GM18517 (cell line): Measurements from ENCODE around the gene PCDHGC3.

ENCODE experiments used
- ATAC-seq: cut with Tn5 transposase; IDR thresholded peaks from one replicate; pipeline ENCODE4 v1.9.1; 2021; ENCODE audit warnings: mild to moderate bottlenecking, moderate library complexity; ENCODE audit not compliant: unreplicated experiment

The PCDHGC3 gene

GRCh38 chr5:141484641-141485311, 9.0 kb downstream of the PCDHGC3 start, which contains the start of gene PCDHGC4:
Gene PCDHGC4, plus strand, starts transcription at chr5:141485030. Its CDS starts 144 bp downstream, at chr5:141485174.
- ATAC-seq, result no peak

- ATAC-seq, result no peak
Observed at GRCh38 chr5:141485321-141486055, 9.7 kb downstream of the PCDHGC3 start.

- no peak for ATAC-seq
Observed at GRCh38 chr5:141486091-141486490, 10.3 kb downstream of the PCDHGC3 start.

DNA sequence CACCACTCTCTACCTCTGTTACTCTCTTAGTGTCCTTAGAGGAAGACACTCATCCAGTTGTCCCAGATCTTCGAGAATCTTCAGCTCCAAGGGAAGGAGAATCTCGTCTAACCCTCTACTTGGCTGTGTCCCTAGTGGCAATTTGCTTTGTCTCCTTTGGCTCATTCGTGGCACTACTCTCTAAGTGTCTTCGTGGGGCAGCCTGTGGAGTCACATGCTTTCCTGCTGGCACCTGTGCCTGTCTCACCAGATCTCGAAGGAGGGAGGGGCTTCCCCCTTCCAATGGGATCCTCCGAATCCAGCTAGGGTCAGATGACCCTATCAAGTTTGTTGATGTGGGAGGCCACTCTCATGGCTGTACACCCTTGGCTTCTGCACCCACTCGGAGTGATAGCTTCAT, 11.4 kb downstream of the PCDHGC3 start:
- no peak for ATAC-seq

DNA sequence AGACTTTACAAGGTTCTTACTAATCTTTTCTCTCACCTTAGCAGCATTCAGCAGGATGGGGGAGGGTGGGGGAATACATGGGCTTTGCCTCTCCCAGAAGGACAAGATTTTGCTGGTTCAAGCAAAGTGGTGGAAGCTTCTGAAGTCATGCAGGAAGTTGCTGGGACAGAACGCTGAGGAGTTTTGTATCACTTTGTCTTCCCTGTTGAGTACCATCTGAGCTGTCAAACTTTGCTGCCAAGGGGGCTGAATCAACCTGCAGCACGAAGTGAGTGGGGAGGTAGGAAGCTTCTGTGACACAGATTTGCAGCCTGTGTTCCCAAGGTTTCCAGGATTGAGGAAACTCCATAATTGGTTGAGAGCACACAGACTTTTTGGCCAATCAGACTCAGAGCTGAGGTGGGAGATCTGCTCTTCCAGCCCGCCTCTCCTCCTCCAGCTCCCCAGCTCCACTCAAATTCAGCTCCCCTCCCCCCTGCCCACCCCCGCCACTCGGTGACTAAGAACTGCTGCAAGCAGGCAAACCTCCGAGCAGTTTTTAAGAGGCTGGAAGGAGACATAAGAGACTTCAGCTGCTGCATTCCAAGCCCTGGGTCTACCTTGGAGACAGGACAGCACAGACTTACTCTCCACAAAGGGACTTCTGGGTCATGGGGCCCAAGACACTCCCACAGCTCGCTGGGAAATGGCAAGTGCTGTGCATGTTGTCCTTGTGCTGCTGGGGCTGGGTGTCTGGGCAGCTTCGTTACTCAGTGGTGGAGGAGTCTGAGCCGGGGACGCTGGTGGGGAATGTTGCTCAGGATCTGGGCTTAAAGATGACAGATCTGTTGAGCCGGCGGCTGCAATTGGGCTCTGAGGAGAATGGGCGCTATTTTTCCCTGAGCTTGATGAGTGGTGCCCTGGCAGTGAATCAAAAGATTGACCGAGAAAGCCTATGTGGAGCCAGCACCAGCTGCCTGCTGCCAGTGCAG, 13.1 kb downstream of the PCDHGC3 start, which contains the start of gene PCDHGC5:
Gene PCDHGC5 (plus strand): TSS at position 491 of the 971 bp plus-strand sequence. CDS start 160 bp downstream, at position 651.
- no peak for ATAC-seq

- no peak for ATAC-seq
Observed at GRCh38 chr5:141489841-141490240, 14.1 kb downstream of the PCDHGC3 start.

GRCh38 chr5:141490271-141490670, 14.5 kb downstream of the PCDHGC3 start:
- no peak for ATAC-seq

- no peak for ATAC-seq
Observed at GRCh38 chr5:141490771-141491170, 15.0 kb downstream of the PCDHGC3 start.

- ATAC-seq, result no peak
Observed at GRCh38 chr5:141491323-141492167, 15.8 kb downstream of the PCDHGC3 start.

DNA sequence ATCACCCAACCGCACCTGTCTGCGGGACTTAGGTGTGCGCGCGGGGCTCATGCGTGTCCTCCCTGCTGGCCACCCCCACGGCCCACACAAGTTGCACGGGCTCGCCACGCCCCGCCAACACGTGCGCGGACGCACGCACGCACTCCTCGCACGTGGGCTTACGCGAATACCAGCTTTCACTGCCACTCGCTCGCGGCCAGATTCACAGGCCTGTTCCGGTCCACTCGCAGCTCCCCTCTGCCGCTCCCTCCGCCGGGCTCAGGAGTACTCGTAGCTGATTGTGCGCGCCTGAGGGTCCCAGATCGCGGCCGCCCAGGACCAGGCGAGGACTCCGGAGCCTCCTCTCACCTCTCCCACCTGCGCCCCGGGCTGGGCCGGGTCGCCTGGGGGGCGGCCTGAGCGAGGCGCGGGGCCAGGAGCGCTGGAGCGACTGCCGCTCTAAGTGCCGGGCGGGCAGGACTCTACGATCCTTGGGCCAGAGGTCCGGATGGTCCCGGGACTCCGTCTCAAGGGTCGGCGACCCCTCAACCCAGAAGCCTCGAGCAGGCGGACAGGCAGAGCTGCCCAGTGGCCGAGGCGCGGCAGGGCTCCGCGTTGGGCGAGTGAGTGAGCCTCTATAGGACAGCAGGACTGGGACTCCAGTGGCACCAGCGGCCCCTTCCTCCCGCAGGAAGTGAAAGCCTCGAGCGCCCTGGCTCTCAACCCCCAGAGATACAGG, 16.6 kb downstream of the PCDHGC3 start:
- no peak for ATAC-seq

GRCh38 chr5:141493500-141494422, 18.0 kb downstream of the PCDHGC3 start:
- no peak for ATAC-seq

DNA sequence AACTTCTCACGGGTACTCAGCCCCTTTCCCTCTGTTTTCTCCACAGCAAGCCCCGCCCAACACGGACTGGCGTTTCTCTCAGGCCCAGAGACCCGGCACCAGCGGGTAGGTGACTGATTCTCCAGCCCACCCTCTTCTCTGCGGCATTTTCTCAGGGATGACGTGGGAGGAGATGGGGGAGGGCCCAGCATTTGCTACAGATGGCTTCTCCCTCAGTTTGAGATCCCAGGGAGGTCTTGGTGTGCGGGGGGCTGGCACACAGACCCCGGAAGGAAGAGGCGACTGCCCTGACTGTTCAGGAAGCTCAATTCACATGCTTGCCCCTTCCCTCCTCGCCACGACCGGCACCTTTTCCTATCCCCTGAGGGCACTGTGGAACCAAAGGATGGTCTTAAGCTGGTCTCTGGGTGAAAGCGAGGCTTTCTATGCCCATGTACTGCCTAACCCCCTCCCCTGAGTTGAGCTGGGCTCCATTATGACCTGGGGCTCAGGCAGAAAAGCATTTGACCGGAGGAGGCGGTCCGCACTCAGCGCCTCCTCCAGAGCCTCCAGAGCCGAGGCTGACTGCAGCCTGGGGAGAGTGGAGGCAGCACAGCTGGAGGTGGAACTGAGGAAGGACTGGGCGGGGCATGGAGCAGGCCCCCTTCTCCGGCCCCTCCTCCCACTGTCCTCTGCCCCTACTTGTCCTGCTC, 19.1 kb downstream of the PCDHGC3 start:
- no peak for ATAC-seq

GRCh38 chr5:141495453-141495811, 19.7 kb downstream of the PCDHGC3 start:
- ATAC-seq, result no peak

GRCh38 chr5:141496038-141496437, 20.3 kb downstream of the PCDHGC3 start:
- no peak for ATAC-seq

DNA sequence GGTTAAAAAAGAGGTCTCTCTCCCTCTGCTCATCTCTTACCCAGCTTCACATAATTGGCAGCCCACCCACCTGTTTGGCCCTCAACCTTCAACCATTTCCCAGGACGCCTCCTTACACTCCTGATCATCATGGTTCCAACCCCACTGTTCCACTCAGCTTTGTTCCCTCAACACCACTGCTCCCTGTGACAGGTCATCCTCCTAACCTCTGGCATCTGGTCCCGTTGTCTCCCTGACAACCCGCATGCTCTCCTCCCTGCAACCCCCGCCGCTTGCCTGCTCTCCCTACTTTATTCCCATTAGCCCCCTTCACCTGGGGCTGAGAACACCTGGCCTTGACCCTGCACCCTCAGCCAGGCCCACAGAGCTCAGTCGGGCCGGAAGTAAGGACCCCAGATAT, 26.0 kb downstream of the PCDHGC3 start:
- no peak for ATAC-seq

GRCh38 chr5:141503681-141504080, 27.9 kb downstream of the PCDHGC3 start:
- ATAC-seq, result no peak

- ATAC-seq, result no peak
Observed at GRCh38 chr5:141504216-141504615, 28.4 kb downstream of the PCDHGC3 start.
